ENCODE results near the gene PDPK1. TPM values are rescaled to one million over a fixed set of nuclear protein-coding genes. Genes with fewer than 3 reads are reported as not detected.
"Not testable (repeated sequence)": the region's sequence is repeated elsewhere in the genome, so short reads cannot be mapped to it uniquely, and the experiment has no call there.

The PDPK1 gene
- polyA plus RNA-seq, 1 donor from 2014 or later: 45.1 TPM

- Mint-ChIP-seq H3K9me3 (no peaks in the 10 kb centered on the region), H3K27ac (peak overlapping the region in 2 of 3 donors; percentile 78 to 99), H3K27me3 (no peaks in the 10 kb centered on the region), H3K4me1 (peaks cover 21 to 28% (median 25%) of the 10 kb centered on the region in 3 donors), H3K4me3 (peak overlapping the region in 1 of 4 donors; percentile 95), H3K36me3 (no peaks in the 10 kb centered on the region)
Measured at GRCh38 chr16:2535625-2536013, 2.2 kb upstream of the PDPK1 start.

- not testable (repeated sequence) for H3K27me3 Mint-ChIP-seq, H3K9me3 Mint-ChIP-seq, H3K36me3 Mint-ChIP-seq
- Mint-ChIP-seq H3K4me1 (peaks cover 27 to 34% (median 29%) of the 10 kb centered on the region in 3 donors), H3K4me3 (peak overlapping the region; percentile 45 to 92 (median 74)), H3K27ac (peak overlapping the region; percentile 86 to 93 (median 91))
Measured at GRCh38 chr16:2539192-2539844, 1.5 kb downstream of the PDPK1 start.

GRCh38 chr16:2539845-2540458 is 2.1 kb downstream of the PDPK1 start:
- H3K9me3 Mint-ChIP-seq, H3K36me3 Mint-ChIP-seq, H3K27me3 Mint-ChIP-seq: not testable (repeated sequence)
- H3K4me3 Mint-ChIP-seq: peak overlapping the region; percentile 45 to 83 (median 74)
- peak overlapping the region; percentile 86 to 93 (median 91) for H3K27ac Mint-ChIP-seq
- peaks cover 27 to 34% (median 28%) of the 10 kb centered on the region in 3 donors for H3K4me1 Mint-ChIP-seq

GRCh38 chr16:2540912-2541311 is 3.1 kb downstream of the PDPK1 start:
- not testable (repeated sequence) for H3K36me3 Mint-ChIP-seq, H3K27me3 Mint-ChIP-seq, H3K9me3 Mint-ChIP-seq
- Mint-ChIP-seq H3K4me3 (peak overlapping the region; percentile 35 to 82 (median 72)), H3K4me1 (peaks cover 27 to 34% (median 28%) of the 10 kb centered on the region in 3 donors), H3K27ac (peak overlapping the region; percentile 86 to 93 (median 91))

- H3K9me3 Mint-ChIP-seq, H3K36me3 Mint-ChIP-seq, H3K27me3 Mint-ChIP-seq: not testable (repeated sequence)
- H3K4me1 Mint-ChIP-seq: peaks cover 27 to 34% (median 28%) of the 10 kb centered on the region in 3 donors
- H3K27ac Mint-ChIP-seq: peak overlapping the region; percentile 86 to 93 (median 91)
- peak overlapping the region in 3 of 4 donors; percentile 35 to 82 (median 69) for H3K4me3 Mint-ChIP-seq
Measured at GRCh38 chr16:2541409-2541808, 3.6 kb downstream of the PDPK1 start.

GRCh38 chr16:2543771-2544170 is 6.0 kb downstream of the PDPK1 start:
- H3K4me3 Mint-ChIP-seq, H3K9me3 Mint-ChIP-seq, H3K27me3 Mint-ChIP-seq, H3K27ac Mint-ChIP-seq, H3K36me3 Mint-ChIP-seq: not testable (repeated sequence)
- peaks cover 20 to 28% (median 21%) of the 10 kb centered on the region in 3 donors for H3K4me1 Mint-ChIP-seq

- H3K4me3 Mint-ChIP-seq, H3K36me3 Mint-ChIP-seq, H3K27ac Mint-ChIP-seq, H3K4me1 Mint-ChIP-seq, H3K27me3 Mint-ChIP-seq, H3K9me3 Mint-ChIP-seq: not testable (repeated sequence)
Measured at GRCh38 chr16:2550283-2550878, 12.6 kb downstream of the PDPK1 start.

GRCh38 chr16:2551420-2551889 is 13.6 kb downstream of the PDPK1 start:
- H3K36me3 Mint-ChIP-seq, H3K27me3 Mint-ChIP-seq, H3K4me3 Mint-ChIP-seq, H3K27ac Mint-ChIP-seq, H3K9me3 Mint-ChIP-seq, H3K4me1 Mint-ChIP-seq: not testable (repeated sequence)

GRCh38 chr16:2554709-2555425 is 17.0 kb downstream of the PDPK1 start:
- H3K4me1 Mint-ChIP-seq, H3K9me3 Mint-ChIP-seq, H3K27me3 Mint-ChIP-seq, H3K4me3 Mint-ChIP-seq, H3K27ac Mint-ChIP-seq, H3K36me3 Mint-ChIP-seq: not testable (repeated sequence)

- H3K4me3 Mint-ChIP-seq, H3K27ac Mint-ChIP-seq, H3K9me3 Mint-ChIP-seq, H3K4me1 Mint-ChIP-seq, H3K27me3 Mint-ChIP-seq, H3K36me3 Mint-ChIP-seq: not testable (repeated sequence)
Measured at GRCh38 chr16:2557150-2557549, 19.3 kb downstream of the PDPK1 start.

GRCh38 chr16:2560131-2560797 is 22.4 kb downstream of the PDPK1 start:
- not testable (repeated sequence) for H3K36me3 Mint-ChIP-seq, H3K9me3 Mint-ChIP-seq, H3K27ac Mint-ChIP-seq, H3K4me1 Mint-ChIP-seq, H3K27me3 Mint-ChIP-seq, H3K4me3 Mint-ChIP-seq

- H3K36me3 Mint-ChIP-seq, H3K4me3 Mint-ChIP-seq, H3K27ac Mint-ChIP-seq, H3K4me1 Mint-ChIP-seq, H3K9me3 Mint-ChIP-seq, H3K27me3 Mint-ChIP-seq: not testable (repeated sequence)
Measured at GRCh38 chr16:2560798-2561133, 22.9 kb downstream of the PDPK1 start.

- not testable (repeated sequence) for H3K4me1 Mint-ChIP-seq, H3K27me3 Mint-ChIP-seq, H3K27ac Mint-ChIP-seq, H3K9me3 Mint-ChIP-seq, H3K4me3 Mint-ChIP-seq, H3K36me3 Mint-ChIP-seq
Measured at GRCh38 chr16:2567506-2567905, 29.7 kb downstream of the PDPK1 start.

GRCh38 chr16:2568573-2568972 is 30.8 kb downstream of the PDPK1 start:
- not testable (repeated sequence) for H3K4me1 Mint-ChIP-seq, H3K27me3 Mint-ChIP-seq, H3K36me3 Mint-ChIP-seq, H3K9me3 Mint-ChIP-seq, H3K27ac Mint-ChIP-seq, H3K4me3 Mint-ChIP-seq

- not testable (repeated sequence) for H3K27ac Mint-ChIP-seq, H3K27me3 Mint-ChIP-seq, H3K9me3 Mint-ChIP-seq, H3K4me1 Mint-ChIP-seq, H3K36me3 Mint-ChIP-seq, H3K4me3 Mint-ChIP-seq
Measured at GRCh38 chr16:2572704-2573103, 34.9 kb downstream of the PDPK1 start.
